ENCODE results near the gene KRTAP1-5.

DNA sequence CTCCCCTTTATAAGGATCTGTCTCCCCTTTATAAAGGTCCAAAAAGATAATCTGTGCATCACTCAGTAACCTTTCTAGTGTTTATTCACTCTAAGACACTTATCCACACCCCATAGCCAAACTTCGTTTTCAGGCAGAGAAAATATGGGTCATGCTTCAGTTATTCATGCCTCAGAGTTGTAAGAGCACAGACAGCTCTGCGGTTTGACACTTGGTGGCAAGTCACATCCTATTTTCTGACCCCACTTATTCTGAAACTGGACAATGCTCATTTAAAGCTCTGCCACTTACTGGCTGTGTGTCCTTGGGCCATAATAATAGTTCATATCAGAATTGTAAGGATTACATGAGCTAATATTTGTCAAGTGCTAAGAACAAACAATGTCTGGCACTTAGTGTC, 22.1 kb upstream of the KRTAP1-5 start:
- no peak for TF ChIP-seq CTCF (IDR thresholded peaks at IDR 0.05; ENCODE audit: low read length)
- TF ChIP-seq EZH2 (optimal IDR thresholded peaks at IDR 0.05; ENCODE audit: low read depth, low read length): no peak
